Measurements from ENCODE around the gene JPT2.

- no peak for TF ChIP-seq CTCF (IDR thresholded peaks at IDR 0.05)
- no peak for TF ChIP-seq POLR2AphosphoS5 (IDR thresholded peaks at IDR 0.05)
- no peak for TF ChIP-seq POLR2A (IDR thresholded peaks at IDR 0.05)
Observed at GRCh38 chr16:1647856-1648255, 30.2 kb upstream of the JPT2 start.

Measured in suprapubic skin (tissue), 4 donors.